Effector memory CD4-positive, alpha-beta T cell (primary cell): ENCODE measurements around the gene ZNF524.

ENCODE experiments used
- DNase-seq, 3 donors: peaks; one replicate each; pipeline ENCODE4 v3.0.0-alpha.2; 2020
- H3K27ac ChIP-seq: 2 replicates; pipeline ENCODE4 v1.7.0; 2013; ENCODE audit warnings: mild to moderate bottlenecking, low read length, moderate library complexity; ENCODE audit not compliant: insufficient read depth, poor library complexity, severe bottlenecking
- H3K27me3 ChIP-seq: replicated peaks from 2 replicates; pipeline ENCODE4 v1.7.0; 2013; ENCODE audit warnings: mild to moderate bottlenecking, low read length; ENCODE audit not compliant: insufficient read depth, control insufficient read depth, poor library complexity, severe bottlenecking
- H3K36me3 ChIP-seq: 2 replicates; pipeline ENCODE4 v1.7.0; 2013; ENCODE audit warnings: mild to moderate bottlenecking, low read length, moderate library complexity; ENCODE audit not compliant: control insufficient read depth, insufficient read depth
- H3K4me1 ChIP-seq: 2 replicates; pipeline ENCODE4 v1.7.0; 2013; ENCODE audit warnings: low read length, mild to moderate bottlenecking; ENCODE audit not compliant: control insufficient read depth, insufficient read depth, poor library complexity, severe bottlenecking
- H3K4me3 ChIP-seq: 2 replicates; pipeline ENCODE4 v1.7.0; 2013; ENCODE audit warnings: low read length, low read depth, mild to moderate bottlenecking; ENCODE audit not compliant: insufficient read depth, poor library complexity, severe bottlenecking
- H3K9me3 ChIP-seq: 2 replicates; pipeline ENCODE4 v1.7.0; 2013; ENCODE audit warnings: mild to moderate bottlenecking, low read length, moderate library complexity; ENCODE audit not compliant: control insufficient read depth

The ZNF524 gene

DNA sequence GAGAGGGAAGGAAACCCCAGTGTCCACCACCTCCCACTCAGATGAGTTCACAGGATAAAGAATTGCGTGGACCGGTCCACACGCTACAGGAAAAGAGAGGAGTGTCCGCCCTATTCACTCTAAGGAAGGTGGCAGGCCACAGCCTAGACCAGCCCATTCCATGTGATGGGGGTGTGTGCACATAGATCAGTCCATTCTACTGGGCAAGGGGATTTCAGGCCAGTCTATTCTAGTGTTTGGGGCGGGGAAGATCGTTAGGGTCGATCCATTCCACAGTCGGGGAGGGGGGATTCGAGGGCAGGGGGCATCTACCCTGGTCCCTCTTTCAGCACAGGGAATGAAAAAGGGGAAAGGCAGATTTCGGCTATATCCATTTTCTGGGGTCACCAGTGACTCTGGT is 8.5 kb upstream of the ZNF524 start:
- H3K4me1 ChIP-seq: peaks cover 9% of the 10 kb centered on the region
- H3K9me3 ChIP-seq: no peaks in the 10 kb centered on the region
- DNase-seq: no peak
- H3K27me3 ChIP-seq: no peaks in the 10 kb centered on the region
- H3K36me3 ChIP-seq: peaks cover 10% of the 10 kb centered on the region
- H3K4me3 ChIP-seq: no peak overlapping the region
- no peak overlapping the region for H3K27ac ChIP-seq

GRCh38 chr19:55592391-55593090 is 7.5 kb upstream of the ZNF524 start:
- no peaks in the 10 kb centered on the region for H3K27me3 ChIP-seq
- peaks cover 10% of the 10 kb centered on the region for H3K36me3 ChIP-seq
- no peak overlapping the region for H3K4me3 ChIP-seq
- no peak overlapping the region for H3K27ac ChIP-seq
- peaks cover 3% of the 10 kb centered on the region for H3K4me1 ChIP-seq
- DNase-seq: no peak
- H3K9me3 ChIP-seq: no peaks in the 10 kb centered on the region

- no peaks in the 10 kb centered on the region for H3K27me3 ChIP-seq
- H3K36me3 ChIP-seq: peaks cover 10% of the 10 kb centered on the region
- no peak for DNase-seq
- no peak overlapping the region for H3K4me3 ChIP-seq
- no peaks in the 10 kb centered on the region for H3K4me1 ChIP-seq
- no peaks in the 10 kb centered on the region for H3K9me3 ChIP-seq
- H3K27ac ChIP-seq: no peak overlapping the region
Observed at GRCh38 chr19:55593096-55593772, 6.9 kb upstream of the ZNF524 start.

GRCh38 chr19:55594996-55595545 is 5.0 kb upstream of the ZNF524 start:
- Histone ChIP-seq H3K27ac (no peak overlapping the region), H3K4me1 (no peaks in the 10 kb centered on the region), H3K27me3 (no peaks in the 10 kb centered on the region), H3K4me3 (no peak overlapping the region), H3K36me3 (peaks cover 10% of the 10 kb centered on the region), H3K9me3 (no peaks in the 10 kb centered on the region)
- DNase-seq: no peak

GRCh38 chr19:55596304-55596703 is 3.8 kb upstream of the ZNF524 start:
- Histone ChIP-seq H3K27ac (no peak overlapping the region), H3K9me3 (no peaks in the 10 kb centered on the region), H3K27me3 (no peaks in the 10 kb centered on the region), H3K36me3 (peaks cover 10% of the 10 kb centered on the region), H3K4me1 (peaks cover 7% of the 10 kb centered on the region), H3K4me3 (no peak overlapping the region)
- no peak for DNase-seq

DNA sequence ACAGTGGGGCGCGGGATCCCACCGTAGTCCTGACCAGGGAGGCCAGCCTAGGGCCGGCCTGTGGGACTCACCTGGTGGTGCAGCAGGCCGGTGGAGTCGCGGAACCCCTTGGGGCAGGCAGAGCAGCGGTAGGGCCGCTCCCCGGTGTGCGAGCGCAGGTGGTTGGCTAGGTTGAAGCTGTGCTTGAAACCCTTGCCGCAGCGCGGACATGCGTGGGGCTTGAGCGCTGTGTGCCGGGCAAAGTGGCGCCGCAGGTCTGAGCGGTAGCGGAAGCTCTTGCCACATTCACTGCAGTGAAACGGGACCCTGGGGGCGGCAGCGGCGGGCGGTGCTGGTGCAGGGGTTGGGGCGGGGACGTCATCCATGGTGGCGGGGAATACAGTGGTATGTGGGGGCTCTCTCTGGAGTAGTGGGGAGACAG is 2.6 kb upstream of the ZNF524 start:
- Histone ChIP-seq H3K36me3 (peaks cover 10% of the 10 kb centered on the region), H3K4me3 (no peak overlapping the region), H3K27ac (no peak overlapping the region), H3K4me1 (peaks cover 7% of the 10 kb centered on the region), H3K9me3 (no peaks in the 10 kb centered on the region), H3K27me3 (no peaks in the 10 kb centered on the region)
- no peak for DNase-seq

- no peaks in the 10 kb centered on the region for H3K27me3 ChIP-seq
- no peak overlapping the region for H3K27ac ChIP-seq
- no peaks in the 10 kb centered on the region for H3K9me3 ChIP-seq
- no peak for DNase-seq
- peaks cover 7% of the 10 kb centered on the region for H3K4me1 ChIP-seq
- H3K4me3 ChIP-seq: no peak overlapping the region
- peaks cover 10% of the 10 kb centered on the region for H3K36me3 ChIP-seq
Observed at GRCh38 chr19:55598034-55598433, 2.1 kb upstream of the ZNF524 start.

DNA sequence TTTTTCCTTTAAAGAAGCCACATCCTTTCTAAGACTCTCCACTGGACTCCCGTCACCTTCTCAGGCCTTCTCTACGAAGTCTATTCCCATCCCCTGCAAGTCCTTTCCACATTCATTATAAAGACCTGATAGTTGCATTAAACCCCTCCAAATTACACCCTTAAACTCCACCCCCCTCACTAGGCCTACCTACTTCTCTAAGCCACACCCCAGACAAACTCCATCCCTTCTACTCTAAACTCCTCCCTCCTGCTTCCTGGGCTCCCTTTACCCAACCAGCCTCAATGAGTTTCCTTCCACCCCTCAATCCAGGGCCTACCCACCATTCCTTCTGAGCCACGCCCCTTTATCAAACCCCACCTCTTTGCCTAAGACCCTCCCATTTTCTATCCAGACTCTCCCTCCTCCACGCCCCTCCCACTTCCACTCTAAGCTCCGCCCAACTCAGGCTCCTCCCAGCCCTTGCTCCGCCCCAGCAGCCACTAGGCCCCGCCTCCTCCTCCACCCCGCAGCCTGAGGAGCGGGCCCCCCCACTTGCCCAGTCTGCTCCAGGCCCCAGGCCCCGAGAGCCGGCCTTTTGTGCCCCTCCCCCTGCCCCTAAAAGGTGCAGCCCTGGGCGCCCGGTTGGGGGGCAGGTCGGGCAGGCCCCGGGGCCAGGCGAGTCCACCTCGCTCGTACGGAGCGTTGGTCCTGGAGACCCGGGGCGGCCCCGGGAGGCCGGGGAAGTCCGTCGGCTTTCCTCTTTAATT is 1.2 kb upstream of the ZNF524 start:
- no peaks in the 10 kb centered on the region for H3K9me3 ChIP-seq
- H3K27ac ChIP-seq: peak overlapping the region; percentile 92
- H3K4me1 ChIP-seq: peaks cover 7% of the 10 kb centered on the region
- H3K36me3 ChIP-seq: peaks cover 10% of the 10 kb centered on the region
- DNase-seq: peak; percentile 87 to 91 (median 89)
- no peaks in the 10 kb centered on the region for H3K27me3 ChIP-seq
- H3K4me3 ChIP-seq: peak overlapping the region; percentile 72

DNA sequence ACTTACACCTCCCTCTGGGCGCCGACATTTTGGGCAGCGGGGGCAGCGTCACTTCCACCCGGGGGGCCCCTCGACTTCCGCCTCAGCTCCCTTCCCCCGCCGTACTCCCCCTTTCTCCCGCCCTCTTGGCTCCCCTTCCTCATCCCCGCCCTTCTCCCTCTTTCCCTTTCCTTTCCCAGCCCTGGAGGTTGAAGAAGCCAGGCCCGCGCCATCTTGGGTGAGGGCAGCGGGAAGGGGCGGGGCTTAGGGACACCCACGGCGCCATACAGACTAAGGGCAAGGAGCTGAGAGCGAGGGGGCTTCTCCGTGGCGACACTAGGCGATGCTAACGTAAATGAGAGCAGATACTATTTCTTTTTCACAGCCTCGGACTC is 633 bp upstream of the ZNF524 start, which contains the start of gene FIZ1:
TSS of gene FIZ1 (minus strand) at position 50 of the 374 bp plus-strand sequence. CDS start 1,652 bp downstream, outside the sequence.
- H3K4me3 ChIP-seq: peak within 1 kb of the TSS; percentile 72
- H3K27me3 ChIP-seq: no peaks in the 10 kb centered on the region
- DNase-seq: peak; percentile 90 to 96 (median 95)
- peak within 1 kb of the TSS; percentile 92 for H3K27ac ChIP-seq
- peaks cover 8% of the 10 kb centered on the region for H3K4me1 ChIP-seq
- H3K9me3 ChIP-seq: no peaks in the 10 kb centered on the region
- H3K36me3 ChIP-seq: peaks cover 10% of the 10 kb centered on the region
